Erythroblast (primary cell): ENCODE results near the gene SSBP2.

Experiments
- GATA1 ChIP-seq: IDR thresholded peaks from 2 replicates; pipeline ENCODE4 v1.6.1; 2011; ENCODE audit warnings: low read depth, mild to moderate bottlenecking, control low read depth, low read length, moderate library complexity
- POLR2A ChIP-seq: IDR thresholded peaks from 2 replicates; pipeline ENCODE4 v1.6.1; 2011; ENCODE audit warnings: mild to moderate bottlenecking, low read length

DNA sequence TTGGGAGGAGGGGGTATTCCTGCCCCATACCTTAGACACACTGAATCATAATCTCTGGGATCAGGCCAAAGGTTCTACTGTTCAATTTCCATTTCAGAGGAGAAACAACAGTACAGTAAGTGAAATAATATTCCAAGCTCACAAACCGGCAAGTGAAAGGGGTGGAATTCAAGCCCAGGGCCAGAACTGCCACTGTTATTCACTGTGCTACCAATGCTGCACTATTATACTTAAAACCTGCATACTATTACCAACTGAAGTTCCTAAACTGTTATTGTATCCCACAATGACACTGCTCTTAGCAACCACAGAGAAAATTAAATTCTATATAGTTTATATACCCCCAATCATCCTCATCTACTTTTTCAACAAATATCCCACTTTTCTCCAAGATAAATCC, 24.6 kb downstream of the SSBP2 start:
- TF ChIP-seq POLR2A (no peak), GATA1 (no peak)
